Activated CD4-positive, alpha-beta T cell treated with anti-CD3 and anti-CD28 coated beads, Interleukin-2, amount 10 ng/mL, durations not matched to agents 7 days and 5 days (primary cell): ENCODE data around the gene DIMT1. TPM values are rescaled to one million over a fixed set of nuclear protein-coding genes. Genes with fewer than 3 reads are reported as not detected.
A peak's percentile ranks its signal among the peaks of the same experiment; 100 is the strongest.

ENCODE experiments used
- CTCF ChIA-PET: fragments of 350-600 bp; sonication (Branson Sonifier 250); formaldehyde crosslinking; loops from one replicate; lab custom pipeline; 2021; ENCODE audit warnings: antibody characterized with exemption; lab: Charles Lee
- POLR2A ChIA-PET: fragments of 350-600 bp; sonication (Branson Sonifier 250); formaldehyde crosslinking; loops from one replicate; lab custom pipeline; 2021; ENCODE audit warnings: antibody characterized with exemption; lab: Charles Lee
- DNase-seq: peaks from one replicate; pipeline ENCODE4 v3.0.0-alpha.2; 2020
- H3K27ac Mint-ChIP-seq: one replicate; pipeline ENCODE4 v1.8.0; 2021; ENCODE audit warnings: mild to moderate bottlenecking, moderate library complexity, mixed read lengths
- H3K27me3 Mint-ChIP-seq: one replicate; pipeline ENCODE4 v1.8.0; 2021; ENCODE audit warnings: mixed read lengths
- H3K36me3 Mint-ChIP-seq: one replicate; pipeline ENCODE4 v1.8.0; 2021; ENCODE audit warnings: low read depth, mixed read lengths
- H3K4me1 Mint-ChIP-seq: one replicate; pipeline ENCODE4 v1.8.0; 2021; ENCODE audit warnings: mixed read lengths
- H3K4me3 Mint-ChIP-seq: one replicate; pipeline ENCODE4 v1.8.0; 2021; ENCODE audit warnings: mild to moderate bottlenecking, moderate library complexity, mixed read lengths
- H3K9me3 Mint-ChIP-seq: one replicate; pipeline ENCODE4 v1.8.0; 2021; ENCODE audit warnings: mixed read lengths
- total RNA-seq, 2 experiments: library from RNA; stranded (reverse); gene quantifications; one replicate each; pipeline ENCODE4 v1.2.3, GENCODE V29; 2021

DIMT1 gene
- total RNA-seq, 2 experiments from 2014 or later: 21.5 to 25.5 TPM

DNA sequence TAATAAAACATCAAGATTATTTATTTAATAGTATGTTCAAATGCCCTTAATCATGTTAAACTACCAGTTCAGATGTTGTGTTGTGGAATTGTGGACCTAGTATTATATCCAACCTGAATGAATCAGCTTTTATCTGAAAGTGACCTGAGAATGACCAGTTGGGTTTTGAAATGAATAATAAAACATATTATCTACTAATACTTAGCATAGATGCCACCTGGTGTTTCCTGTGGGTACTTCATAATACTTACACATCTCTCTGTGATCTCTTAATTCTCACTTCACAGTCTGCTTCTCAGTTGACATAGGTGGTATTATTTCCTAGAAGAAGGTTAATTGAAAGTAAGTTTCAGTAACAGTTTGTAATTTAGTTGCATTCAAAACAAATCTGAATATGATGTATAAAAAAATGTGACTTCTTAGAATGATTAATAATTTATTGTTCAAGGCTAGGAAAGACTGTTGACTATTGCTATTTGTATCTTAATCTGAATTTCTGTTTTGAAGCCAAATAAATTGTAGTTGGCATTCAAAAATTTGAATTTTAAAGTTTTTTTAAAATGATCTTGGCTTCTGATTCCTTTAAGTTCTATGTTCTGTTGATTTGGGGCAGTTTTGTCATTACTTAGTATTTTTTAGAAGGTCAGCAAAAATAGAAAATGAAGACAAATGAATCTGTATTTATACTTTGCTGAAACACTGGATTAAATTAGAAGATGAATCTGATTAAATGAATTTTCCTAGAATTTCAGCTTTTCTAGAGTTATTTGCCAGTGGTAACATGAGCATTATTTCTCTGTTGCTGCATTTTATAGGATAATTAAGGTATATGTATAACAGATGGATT lies 49.5 kb downstream of the DIMT1 start:
- DNase-seq: peak; percentile 44
- Mint-ChIP-seq H3K4me3 (no peak overlapping the region), H3K9me3 (no peaks in the 10 kb centered on the region), H3K27ac (no peak overlapping the region), H3K4me1 (peaks cover 8% of the 10 kb centered on the region), H3K36me3 (peaks cover 39% of the 10 kb centered on the region), H3K27me3 (no peaks in the 10 kb centered on the region)
- CTCF ChIA-PET: interaction anchor here (0.6 kb wide), 1 partner anchor 130 kb away, joined by 3 read pairs; no protein-coding TSS in a partner anchor
- POLR2A ChIA-PET: no interaction called here

DNA sequence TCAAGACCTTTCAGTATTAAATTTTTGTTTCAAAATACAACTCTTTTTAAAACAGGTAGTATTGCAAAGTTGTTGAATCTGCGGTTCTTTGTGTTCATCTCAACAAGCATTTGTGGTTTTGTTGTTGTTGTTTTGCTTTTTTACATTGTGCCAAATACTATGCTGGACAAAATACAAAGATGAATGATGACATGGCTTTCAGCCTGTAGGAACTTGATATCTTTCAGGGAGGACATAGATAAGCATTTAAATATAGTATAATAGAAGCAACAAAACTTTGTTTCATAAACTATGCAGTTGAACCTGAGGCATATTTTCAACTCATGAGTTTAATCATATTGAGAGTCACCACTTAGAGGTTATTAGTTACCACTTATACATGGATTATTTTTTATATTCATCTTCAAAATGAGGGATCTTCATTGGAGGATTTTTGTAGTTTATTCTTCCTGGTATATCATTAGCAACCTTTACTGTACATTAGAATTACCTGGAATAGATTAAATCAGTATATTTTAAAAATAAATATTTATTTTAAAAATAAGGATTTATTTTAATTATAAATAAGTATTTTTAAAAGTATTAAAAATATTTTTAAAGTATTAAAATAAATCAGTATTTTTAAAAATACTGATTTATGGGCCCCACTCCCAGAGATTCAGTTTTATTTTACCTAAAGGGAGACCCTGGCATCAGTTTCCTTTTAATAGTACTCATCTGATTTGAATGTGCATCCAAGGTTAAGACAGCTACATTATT lies 54.8 kb downstream of the DIMT1 start:
- DNase-seq: no peak
- ChIA-PET POLR2A (no interaction called here), CTCF (no interaction called here)
- Mint-ChIP-seq H3K27me3 (no peaks in the 10 kb centered on the region), H3K9me3 (no peaks in the 10 kb centered on the region), H3K4me3 (no peak overlapping the region), H3K36me3 (peaks cover 41% of the 10 kb centered on the region), H3K27ac (peak overlapping the region; percentile 37), H3K4me1 (peaks cover 19% of the 10 kb centered on the region)

DNA sequence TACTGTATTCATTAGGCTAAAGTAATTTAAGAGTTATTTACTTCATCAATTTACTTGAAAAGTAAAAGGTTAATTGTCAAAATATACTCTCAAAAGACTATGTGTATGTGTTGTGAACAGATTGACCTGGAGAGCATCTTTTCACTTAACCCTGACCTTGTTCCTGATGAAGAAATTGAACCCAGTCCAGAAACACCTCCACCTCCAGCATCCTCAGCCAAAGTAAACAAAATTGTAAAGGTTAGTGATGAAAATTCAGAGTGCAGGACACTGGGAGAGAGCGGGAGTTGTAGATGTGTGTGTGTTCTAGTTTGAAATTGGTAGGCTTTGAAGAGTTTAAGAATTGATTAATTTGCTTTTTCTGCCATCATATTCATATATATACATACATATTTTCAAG lies 55.8 kb downstream of the DIMT1 start:
- H3K9me3 Mint-ChIP-seq: no peaks in the 10 kb centered on the region

DNA sequence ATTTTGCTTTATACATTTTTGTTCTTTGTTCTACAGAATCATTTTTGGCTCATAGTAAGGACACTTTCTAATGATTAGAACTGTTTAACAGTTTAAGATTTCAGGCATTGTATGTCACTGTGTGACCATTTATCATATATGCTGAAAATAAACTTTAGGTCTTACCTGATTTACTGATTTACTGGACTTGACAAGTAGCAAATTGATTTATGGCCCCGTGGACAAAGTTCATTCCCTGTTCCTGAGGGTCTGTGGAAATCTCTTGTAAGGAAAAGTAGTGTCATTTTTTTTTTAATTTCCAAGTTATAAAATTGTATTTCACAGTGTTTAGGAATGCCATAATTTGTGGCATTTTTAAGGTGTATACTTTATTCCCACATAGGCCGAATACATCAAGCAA lies 57.0 kb downstream of the DIMT1 start:
- Mint-ChIP-seq H3K36me3 (peaks cover 41% of the 10 kb centered on the region), H3K27ac (no peak overlapping the region), H3K4me3 (no peak overlapping the region), H3K27me3 (no peaks in the 10 kb centered on the region), H3K9me3 (no peaks in the 10 kb centered on the region), H3K4me1 (peaks cover 37% of the 10 kb centered on the region)
- no peak for DNase-seq
- ChIA-PET CTCF (interaction anchor here (1.2 kb wide), 2 partner anchors 19 to 87 kb away, joined by 3 read pairs; no protein-coding TSS in a partner anchor), POLR2A (no interaction called here)

More for the DNA sequence above, 55.8 kb downstream of the DIMT1 start:
- peak overlapping the region; percentile 25 for H3K27ac Mint-ChIP-seq
- peaks cover 46% of the 10 kb centered on the region for H3K36me3 Mint-ChIP-seq
- no peak for DNase-seq
- H3K27me3 Mint-ChIP-seq: no peaks in the 10 kb centered on the region
- H3K4me1 Mint-ChIP-seq: peaks cover 28% of the 10 kb centered on the region
- ChIA-PET POLR2A (no interaction called here), CTCF (interaction anchor here (0.6 kb wide), 1 partner anchor 35 kb away, joined by 3 read pairs; no protein-coding TSS in a partner anchor)
- no peak overlapping the region for H3K4me3 Mint-ChIP-seq

DNA sequence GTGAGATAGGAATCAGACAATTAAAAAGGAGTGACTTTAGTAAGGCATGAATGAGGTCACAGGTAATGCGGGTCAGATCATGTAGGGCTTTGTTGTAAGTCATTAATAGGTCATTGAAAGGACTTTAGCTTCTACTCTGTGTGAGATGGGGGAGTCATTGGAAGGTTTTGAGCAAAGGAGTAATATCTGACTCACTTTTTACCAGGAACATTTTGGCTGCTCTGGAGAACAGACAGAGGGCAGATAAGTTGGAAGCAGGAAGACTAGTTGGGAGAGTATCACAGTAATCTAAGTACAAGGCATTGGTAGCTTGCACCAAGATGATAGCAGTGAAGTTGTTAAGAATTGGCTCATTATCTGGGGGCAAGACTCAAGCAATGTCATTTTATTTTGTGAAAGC lies 60.3 kb downstream of the DIMT1 start:
- peaks cover 53% of the 10 kb centered on the region for H3K4me1 Mint-ChIP-seq
- H3K36me3 Mint-ChIP-seq: peaks cover 30% of the 10 kb centered on the region
- POLR2A ChIA-PET: no interaction called here
- CTCF ChIA-PET: interaction anchor here (1.0 to 2.0 kb wide), 5 partner anchors 10 to 119 kb away, joined by 3 to 12 read pairs (median 4); no protein-coding TSS in a partner anchor
- no peak for DNase-seq
- no peaks in the 10 kb centered on the region for H3K9me3 Mint-ChIP-seq
- H3K27me3 Mint-ChIP-seq: no peaks in the 10 kb centered on the region
- no peak overlapping the region for H3K27ac Mint-ChIP-seq
- no peak overlapping the region for H3K4me3 Mint-ChIP-seq

DNA sequence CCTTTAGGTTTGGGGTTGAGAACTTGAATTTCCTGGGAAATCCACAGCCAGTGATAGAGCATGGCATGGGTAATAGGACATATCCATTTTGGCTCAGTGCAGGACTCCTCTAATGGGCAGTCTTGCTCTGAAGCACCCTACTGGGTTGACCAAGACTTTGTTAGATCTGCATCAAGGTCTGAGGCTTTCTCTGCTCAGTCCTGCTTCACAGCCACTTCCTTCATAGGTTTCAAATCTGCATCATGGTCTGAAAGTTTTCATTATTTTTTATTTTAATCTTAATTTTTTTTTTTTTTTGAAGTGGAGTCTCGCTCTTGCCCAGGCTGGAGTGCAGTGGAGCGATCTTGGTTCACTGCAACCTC lies 61.2 kb downstream of the DIMT1 start:
- POLR2A ChIA-PET: no interaction called here
- H3K4me3 Mint-ChIP-seq: peak overlapping the region; percentile 40
- CTCF ChIA-PET: interaction anchor here (0.6 to 2.1 kb wide), 3 partner anchors 10 to 436 kb away, joined by 3 to 13 read pairs (median 3); no protein-coding TSS in a partner anchor
- no peak for DNase-seq
- H3K4me1 Mint-ChIP-seq: peaks cover 47% of the 10 kb centered on the region
- no peaks in the 10 kb centered on the region for H3K27me3 Mint-ChIP-seq
- peak overlapping the region; percentile 65 for H3K27ac Mint-ChIP-seq
- H3K36me3 Mint-ChIP-seq: peaks cover 26% of the 10 kb centered on the region
- H3K9me3 Mint-ChIP-seq: no peaks in the 10 kb centered on the region

DNA sequence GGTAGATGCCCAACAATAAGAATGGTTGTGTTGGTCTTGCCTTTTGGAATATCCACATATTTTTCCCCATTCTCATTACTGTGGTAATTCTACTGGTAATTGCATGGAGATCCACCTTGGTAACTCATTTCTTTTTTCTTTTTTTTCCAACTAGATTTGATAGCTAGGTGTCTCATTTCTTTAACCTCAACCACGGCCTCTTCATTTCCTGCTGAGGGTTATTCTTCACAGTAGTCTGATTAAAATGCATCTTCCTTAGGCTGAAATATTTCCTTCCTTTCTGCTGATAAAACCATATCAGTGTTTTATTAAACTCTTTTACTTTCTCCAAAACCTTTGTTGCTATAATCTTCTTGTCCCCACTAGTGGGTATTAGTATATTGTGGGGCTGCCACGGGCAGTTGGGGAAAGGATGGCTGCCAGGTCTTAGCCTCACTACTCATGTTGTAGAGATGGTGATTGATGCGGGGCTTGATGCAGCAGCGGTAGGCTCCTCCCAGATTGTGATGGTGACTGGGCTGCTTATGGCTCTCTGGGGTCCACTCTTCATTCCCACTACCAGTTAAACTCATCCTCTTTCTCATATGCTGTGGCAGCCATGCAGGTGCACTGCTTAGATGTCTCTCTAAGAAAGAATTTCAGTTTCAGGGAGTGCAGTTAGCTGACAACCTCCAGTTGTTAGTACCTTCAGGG lies 61.8 kb downstream of the DIMT1 start:
- ChIA-PET CTCF (interaction anchor here (0.6 to 2.1 kb wide), 3 partner anchors 10 to 437 kb away, joined by 3 to 13 read pairs (median 3); no protein-coding TSS in a partner anchor), POLR2A (no interaction called here)
- no peaks in the 10 kb centered on the region for H3K9me3 Mint-ChIP-seq
- peaks cover 46% of the 10 kb centered on the region for H3K4me1 Mint-ChIP-seq
- H3K27me3 Mint-ChIP-seq: no peaks in the 10 kb centered on the region
- H3K27ac Mint-ChIP-seq: peak overlapping the region; percentile 65
- peak; percentile 16 for DNase-seq
- peaks cover 24% of the 10 kb centered on the region for H3K36me3 Mint-ChIP-seq
- peak overlapping the region; percentile 40 for H3K4me3 Mint-ChIP-seq

DNA sequence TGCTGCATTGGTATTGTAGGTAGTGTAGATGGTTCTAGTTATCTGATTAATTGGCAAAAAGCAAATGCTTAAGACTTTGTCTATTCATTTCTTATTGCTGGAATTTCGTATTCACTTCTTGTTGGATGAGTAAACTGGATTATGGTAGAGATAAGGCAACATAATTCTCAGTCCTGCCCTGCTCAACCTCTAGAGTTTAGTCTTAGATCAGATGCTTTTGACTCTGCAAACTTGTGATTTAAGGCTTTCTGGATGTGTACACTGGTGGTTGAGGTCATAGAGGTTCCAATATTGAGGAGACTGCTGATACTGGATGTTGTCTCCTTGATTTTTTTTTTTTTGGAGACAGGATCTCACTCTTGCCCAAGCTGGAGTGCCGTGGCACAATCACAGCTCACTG lies 62.7 kb downstream of the DIMT1 start:
- H3K27me3 Mint-ChIP-seq: no peaks in the 10 kb centered on the region
- no peak for DNase-seq
- POLR2A ChIA-PET: interaction anchor here (0.6 kb wide), 1 partner anchor 134 kb away, joined by 4 read pairs; no protein-coding TSS in a partner anchor
- no peaks in the 10 kb centered on the region for H3K9me3 Mint-ChIP-seq
- H3K4me3 Mint-ChIP-seq: no peak overlapping the region
- H3K36me3 Mint-ChIP-seq: peaks cover 22% of the 10 kb centered on the region
- H3K4me1 Mint-ChIP-seq: peaks cover 44% of the 10 kb centered on the region
- peak overlapping the region; percentile 65 for H3K27ac Mint-ChIP-seq
- CTCF ChIA-PET: interaction anchor here (2.1 kb wide), 1 partner anchor 11 kb away, joined by 13 read pairs; no protein-coding TSS in a partner anchor

DNA sequence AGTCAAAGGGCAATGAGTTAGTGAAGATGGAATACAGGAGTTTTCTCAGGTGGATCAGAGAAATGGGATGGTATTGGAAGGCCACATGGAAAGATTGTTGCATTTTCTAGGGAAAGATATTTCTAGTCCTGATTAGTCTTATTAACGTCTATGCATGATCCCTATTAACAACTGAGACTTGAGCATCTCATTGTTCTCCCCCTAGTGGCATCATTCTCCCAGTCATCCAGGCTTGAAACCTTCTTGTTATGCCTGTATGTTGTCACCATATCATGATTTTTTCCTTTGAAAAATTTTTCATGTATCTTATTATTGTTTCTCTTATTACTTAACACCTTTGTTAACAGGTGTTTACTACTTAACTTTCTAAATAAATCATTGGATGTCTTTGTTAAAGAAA lies 63.3 kb downstream of the DIMT1 start:
- no peak overlapping the region for H3K4me3 Mint-ChIP-seq
- no peak overlapping the region for H3K27ac Mint-ChIP-seq
- H3K4me1 Mint-ChIP-seq: peaks cover 45% of the 10 kb centered on the region
- ChIA-PET POLR2A (no interaction called here), CTCF (no interaction called here)
- peaks cover 24% of the 10 kb centered on the region for H3K36me3 Mint-ChIP-seq
- no peaks in the 10 kb centered on the region for H3K27me3 Mint-ChIP-seq
- DNase-seq: peak; percentile 26
- no peaks in the 10 kb centered on the region for H3K9me3 Mint-ChIP-seq

Other genes with a start within 250 kb of the DIMT1 start
- gene KIF2A, start 97.7 kb downstream of the DIMT1 start, total RNA-seq: 100 to 1,000 TPM; 151 to 204 TPM
- 10 to 100 TPM; 27.3 to 29.9 TPM for gene IPO11, start 8.9 kb upstream of the DIMT1 start, total RNA-seq
- gene LRRC70, start 174.9 kb upstream of the DIMT1 start, total RNA-seq: under 1 TPM; 0.47 to 0.85 TPM